Left forelimb (tissue), 1 donor: ENCODE measurements around the gene BRD8.
A peak's percentile ranks its signal among the peaks of the same experiment; 100 is the strongest.
"Not testable (repeated sequence)": the region's sequence is repeated elsewhere in the genome, so short reads cannot be mapped to it uniquely, and the experiment has no call there.

Experiments
- DNase-seq: peaks from one replicate; pipeline ENCODE4 v3.0.0-alpha.2; 2018; ENCODE audit warnings: low spot score

The BRD8 gene

DNA sequence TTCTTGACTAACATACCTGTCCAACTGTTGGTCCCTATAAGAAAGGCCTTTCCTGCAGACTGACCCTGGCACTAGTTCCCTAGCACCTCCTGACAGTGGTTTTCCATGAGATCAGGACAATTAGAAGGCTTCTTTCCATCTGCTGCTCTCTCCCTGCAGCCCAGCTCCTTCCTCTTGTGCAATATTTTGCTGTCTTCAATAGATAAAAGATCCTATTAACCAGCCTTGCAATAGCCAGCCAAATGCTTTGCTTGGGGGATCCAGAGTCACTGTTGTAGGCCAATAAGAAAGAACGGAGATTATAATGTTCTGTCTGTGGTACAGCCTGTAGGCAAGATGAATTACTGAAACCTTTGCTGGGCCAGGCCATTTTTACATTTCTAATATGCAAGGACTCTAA, 20.8 kb downstream of the BRD8 start:
- no peak for DNase-seq

DNA sequence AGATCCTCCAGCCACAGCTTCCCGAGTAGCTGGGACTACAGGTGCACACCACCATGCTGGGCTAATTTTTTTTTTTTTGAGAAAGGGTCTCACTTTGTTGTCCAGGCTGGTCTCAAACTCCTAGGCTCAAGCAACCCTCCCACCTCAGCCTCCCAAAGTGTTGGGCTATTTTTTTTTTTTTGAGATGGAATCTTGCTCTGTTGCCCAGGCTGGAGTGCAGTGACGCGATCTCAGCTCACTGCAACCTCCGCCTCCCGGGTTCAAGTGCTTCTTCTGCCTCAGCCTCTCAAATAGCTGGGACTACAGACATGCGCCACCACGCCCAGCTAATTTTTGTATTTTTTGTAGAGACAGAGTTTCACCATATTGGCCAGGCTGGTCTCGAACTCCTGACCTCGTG, 22.5 kb downstream of the BRD8 start:
- not testable (repeated sequence) for DNase-seq

DNA sequence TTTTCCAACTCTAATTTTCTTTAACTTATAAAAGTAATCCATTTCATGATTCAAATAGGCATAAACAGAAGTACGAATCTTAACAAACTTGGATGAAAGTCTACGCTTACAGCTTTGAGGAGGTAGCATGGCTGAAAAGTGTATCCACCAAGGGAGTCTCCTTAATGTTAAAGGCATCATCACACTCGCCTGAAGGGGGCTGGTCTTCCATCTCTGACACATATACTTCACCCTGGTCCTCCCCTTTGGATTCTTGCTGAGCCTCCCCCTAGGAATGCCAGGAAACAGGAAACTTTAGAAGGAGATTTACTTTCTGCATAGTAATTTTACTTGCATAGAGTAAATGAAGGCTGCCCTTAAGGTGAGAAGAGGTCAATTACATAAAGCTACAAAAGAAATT, 28.9 kb downstream of the BRD8 start:
- DNase-seq = no peak

DNA sequence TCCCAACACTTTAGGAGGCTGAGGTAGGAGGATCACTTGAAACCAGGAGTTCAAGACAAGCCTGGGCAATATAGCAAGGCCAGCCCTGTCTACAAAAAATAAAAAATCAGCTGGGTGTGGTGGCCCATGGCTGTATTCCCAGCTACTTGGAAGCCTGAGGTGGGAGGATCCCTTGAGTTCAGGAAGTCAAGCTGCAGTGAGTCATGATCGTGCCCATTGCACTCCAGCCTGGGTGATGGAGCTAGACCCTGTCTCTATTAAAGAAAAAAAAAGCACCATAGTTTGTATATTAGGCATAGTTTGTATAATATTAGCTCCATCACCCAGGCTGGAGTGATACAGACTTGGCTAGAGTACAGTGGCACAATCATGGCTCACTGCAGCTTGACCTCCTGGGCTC, 29.6 kb downstream of the BRD8 start:
- no peak for DNase-seq

DNA sequence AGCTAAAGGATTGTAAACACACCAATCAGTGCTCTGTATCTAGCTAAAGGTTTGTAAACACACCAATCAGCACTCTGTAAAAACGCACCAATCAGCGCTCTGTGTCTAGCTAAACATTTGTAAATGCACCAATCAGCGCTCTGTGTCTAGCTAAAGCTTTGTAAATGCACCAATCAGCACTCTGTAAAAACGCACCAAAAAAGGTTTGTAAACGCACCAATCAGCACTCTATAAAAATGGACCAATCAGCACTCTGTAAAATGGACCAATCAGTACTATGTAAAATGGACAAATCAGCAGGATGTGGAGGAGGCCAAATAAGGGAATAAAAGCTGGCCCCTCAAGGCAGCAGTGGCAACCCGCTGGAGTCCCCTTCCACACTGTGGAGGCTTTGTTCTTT, 34.9 kb downstream of the BRD8 start:
- DNase-seq = not testable (repeated sequence)

DNA sequence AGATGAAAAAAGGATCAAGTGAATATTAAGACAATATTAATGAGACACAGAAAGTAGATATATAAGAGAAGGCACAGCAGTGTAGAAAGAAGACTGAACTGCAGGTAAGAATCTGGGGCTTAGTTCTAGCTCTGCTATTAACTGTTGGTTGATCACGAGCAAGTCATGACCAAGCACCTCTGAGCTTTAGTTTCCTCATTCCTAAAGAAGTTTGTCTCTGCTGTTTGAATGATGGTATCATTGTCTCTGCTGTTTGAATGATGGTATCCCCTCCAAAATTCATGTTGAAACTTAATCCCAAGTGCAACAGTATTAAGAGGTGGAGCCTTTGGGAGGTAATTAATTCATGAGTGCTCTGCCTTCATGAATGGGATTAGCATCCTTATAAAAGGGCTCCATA, 36.7 kb downstream of the BRD8 start:
- no peak for DNase-seq

DNA sequence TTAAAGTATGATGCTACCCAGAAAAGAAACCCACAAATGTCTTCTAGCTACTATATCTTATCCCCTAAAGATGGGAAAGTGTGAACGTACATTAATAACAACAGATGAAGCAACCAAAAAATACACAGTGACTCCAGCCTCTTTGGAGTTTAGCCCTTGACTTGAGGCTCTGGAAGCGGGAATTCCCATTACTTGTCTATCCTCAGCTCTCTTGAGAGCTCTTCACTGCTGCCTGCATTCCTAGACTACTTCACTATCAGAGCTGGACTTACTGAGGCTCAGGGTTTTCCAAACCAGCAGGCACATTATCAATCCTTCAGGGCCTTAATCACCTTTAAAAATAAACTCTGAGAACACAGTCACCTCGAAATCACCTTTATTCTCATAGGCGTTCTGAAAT, 38.2 kb downstream of the BRD8 start:
- DNase-seq = no peak

DNA sequence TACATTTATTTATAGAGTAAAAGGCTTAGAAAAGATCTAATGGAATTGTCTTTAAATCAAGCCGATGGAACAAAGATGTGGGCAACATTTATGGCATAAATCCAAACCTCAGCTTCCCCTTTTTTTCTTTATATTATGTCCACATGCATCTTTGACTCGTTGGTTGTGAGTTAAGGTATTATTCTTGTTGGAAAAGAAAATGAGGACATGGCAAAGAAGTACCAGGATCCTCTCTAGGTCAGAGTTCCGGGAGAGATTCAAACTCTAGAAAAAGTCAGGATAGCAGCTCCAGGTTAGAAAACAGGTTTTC, 38.7 kb downstream of the BRD8 start:
- DNase-seq = no peak

DNA sequence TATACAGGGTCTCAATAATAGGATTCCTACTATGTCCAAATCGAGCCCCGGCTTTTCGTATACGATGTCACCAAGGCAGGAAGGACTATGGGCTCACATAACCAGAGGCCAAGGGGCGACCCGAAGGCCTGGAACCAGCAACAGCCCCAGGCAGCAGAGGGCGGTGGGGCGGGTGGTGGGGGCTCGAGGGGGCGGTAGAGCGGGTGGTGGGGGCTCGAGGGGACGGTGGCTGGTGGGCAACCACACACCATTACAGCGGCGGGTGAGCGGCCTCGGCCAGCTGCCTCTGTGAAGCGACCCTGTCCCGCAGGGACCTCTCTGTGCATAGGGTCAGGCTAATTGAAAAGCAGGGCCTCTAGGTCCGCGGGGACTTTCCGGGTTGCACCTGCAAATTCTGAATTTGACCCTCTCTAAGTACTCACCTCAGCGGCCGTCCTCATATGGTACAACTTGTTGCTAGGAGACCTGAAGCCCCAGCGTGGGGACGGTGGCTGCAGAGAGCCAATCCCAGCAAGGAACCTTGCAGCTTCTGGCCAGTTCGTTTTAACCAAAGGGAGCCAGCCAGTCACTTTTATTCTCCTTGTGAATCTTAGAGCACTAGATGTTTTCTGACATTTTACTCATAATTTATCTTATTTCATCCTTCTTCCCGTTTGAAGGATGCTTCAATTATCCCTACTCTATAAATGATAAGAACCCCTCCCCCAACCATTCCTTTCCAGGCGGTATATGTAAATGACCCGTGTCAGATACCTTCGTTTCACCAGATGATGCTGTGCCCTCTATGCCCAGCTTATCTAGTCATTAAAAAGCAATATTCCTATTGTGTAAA, 39.3 kb downstream of the BRD8 start, which contains the start of gene NME5:
TSS of gene NME5 (minus strand) at position 480 of the 832 bp plus-strand sequence. CDS start 648 bp downstream, outside the sequence.
- peak; percentile 70 for DNase-seq

DNA sequence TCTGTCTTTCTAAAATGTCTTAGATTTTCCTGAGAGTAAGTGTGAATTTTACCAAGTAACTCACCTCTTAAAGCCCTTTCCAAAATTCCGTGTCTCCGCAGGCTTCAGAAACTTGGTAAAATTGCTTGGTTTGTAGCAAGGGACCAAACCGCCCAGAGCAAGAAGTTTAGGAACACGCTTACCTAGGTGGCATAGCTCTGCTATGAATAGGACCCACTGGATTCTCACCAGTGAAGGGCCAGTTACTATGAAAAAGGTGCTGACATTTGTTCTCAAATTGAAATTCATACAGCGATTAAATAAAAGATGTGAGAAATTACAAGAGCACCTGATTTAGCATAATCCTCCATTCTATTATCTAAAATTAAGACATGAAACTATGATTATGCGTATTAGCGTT, 45.9 kb downstream of the BRD8 start:
- DNase-seq = no peak

DNA sequence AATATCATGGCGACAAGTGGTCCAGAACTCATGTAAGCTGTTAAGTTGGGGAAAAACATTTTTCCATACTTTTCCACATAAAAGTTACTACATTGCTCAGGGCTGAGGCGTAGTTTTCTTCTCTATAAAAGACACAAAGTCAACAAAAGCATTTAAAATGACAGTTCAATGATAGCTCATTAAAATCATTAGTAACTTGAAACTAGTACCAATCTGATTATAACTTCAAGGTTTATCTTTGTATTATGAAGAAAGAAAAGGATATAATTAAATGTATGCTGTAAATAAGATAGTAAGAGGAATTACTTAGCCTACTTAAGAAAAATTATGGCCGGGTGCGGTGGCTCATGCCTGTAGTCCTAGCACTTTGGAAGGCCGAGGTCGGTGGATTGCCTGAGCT, 49.1 kb downstream of the BRD8 start:
- DNase-seq = no peak

DNA sequence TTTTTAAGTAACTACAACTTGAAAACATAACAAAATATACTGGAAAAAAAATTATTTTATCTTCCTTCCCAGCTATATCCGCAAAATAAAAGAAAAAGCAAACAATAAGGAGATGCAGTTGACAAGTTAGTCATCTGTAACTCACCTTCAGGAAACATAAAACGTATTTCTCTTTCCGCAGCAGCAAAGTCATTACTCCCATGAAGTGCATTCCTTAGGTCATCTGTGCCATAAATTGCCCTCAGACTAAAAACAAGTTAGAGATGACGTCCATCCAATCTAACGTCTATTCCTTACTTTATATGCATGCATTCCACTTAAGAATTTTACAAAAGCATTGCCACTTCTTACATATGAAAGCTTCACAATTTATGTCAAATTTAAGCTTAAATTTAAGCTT, 50.1 kb downstream of the BRD8 start:
- DNase-seq = no peak

DNA sequence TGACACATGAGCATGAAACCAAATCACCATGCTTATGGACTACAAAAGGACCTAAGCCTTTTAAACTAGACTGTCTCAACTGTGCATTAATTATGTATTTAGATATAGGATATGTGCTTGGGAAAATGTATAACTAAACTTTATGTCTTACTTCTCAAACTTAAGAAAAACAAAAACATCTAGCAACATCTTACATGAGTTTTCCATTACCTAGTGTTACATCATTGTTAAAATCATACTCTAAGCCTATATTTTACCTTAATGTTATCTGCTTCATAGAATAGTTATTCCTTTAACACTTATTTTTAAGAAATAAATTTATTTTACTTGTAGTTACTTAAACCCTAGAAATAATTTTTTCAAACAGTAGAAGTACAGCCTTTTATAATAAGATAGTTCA, 63.2 kb downstream of the BRD8 start:
- no peak for DNase-seq

DNA sequence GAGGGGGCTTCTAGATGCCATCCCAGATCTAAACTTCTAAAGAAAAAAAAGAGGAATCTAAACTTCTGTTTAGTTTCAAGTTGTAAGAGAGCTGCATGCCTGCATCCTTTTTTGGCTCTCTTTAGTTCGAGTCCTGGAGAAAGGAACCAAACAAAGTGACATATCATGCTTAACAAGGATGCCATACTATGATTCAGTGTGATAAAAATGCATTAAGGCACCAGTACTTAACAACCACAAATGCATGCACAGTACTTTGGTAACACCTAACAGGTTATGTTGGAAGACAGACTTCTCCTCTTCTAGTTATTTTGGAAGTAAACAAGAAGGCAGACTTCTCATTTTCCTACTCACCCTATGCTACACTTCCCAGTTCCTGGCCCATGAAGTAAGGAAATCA, 66.5 kb downstream of the BRD8 start:
- DNase-seq = no peak

DNA sequence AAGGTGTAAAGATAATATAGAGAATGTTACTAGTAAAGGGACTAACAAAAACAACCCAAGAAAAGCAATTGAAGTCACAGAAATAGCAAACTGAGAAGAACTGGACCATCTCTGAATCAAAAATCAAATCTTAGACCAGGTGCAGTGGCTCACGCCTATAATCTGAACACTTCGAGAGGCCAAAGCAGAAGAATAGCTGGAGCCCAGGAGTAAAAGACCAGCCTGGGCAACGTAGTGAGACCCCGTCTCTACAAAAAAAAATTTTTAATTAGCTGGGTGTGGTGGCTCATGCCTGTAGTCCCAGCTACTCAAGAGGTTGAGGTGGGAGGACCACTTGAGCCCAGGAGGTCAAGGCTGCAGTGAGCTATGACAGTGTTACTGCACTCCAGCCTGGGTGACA, 67.2 kb downstream of the BRD8 start:
- no peak for DNase-seq

DNA sequence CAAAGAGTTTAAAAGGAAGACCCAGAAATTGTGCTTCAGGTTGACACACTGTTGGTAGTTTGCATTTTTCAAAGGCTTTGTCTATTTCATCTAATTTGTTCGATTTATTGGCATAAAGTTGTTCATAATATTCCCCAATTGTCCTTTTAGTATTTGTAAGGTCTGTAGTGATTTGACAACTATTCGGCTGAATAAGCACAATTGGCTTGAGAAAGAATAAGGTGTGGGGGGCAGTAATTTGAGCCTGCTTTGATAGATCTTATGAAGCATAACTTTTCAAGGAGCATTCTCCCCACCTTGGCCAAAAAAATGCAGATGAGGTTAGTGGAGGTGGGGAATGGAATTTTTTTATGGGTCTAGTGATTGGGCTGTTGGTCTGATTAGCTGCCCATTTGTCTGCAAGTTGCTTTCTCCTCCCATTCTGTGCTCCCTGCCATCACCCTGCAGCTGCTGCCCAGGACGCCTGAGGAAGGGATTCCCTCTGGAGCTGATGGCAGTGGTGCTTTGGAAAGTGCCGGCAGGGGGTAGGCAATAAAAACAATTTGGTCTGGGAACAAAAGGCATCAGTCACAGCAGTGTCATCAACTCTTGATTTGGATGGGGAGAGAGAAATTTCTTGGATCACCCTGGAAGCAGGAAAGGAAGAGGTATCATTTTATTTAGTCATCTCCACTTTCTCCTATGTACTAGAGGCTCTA, 68.0 kb downstream of the BRD8 start:
- DNase-seq = no peak

DNA sequence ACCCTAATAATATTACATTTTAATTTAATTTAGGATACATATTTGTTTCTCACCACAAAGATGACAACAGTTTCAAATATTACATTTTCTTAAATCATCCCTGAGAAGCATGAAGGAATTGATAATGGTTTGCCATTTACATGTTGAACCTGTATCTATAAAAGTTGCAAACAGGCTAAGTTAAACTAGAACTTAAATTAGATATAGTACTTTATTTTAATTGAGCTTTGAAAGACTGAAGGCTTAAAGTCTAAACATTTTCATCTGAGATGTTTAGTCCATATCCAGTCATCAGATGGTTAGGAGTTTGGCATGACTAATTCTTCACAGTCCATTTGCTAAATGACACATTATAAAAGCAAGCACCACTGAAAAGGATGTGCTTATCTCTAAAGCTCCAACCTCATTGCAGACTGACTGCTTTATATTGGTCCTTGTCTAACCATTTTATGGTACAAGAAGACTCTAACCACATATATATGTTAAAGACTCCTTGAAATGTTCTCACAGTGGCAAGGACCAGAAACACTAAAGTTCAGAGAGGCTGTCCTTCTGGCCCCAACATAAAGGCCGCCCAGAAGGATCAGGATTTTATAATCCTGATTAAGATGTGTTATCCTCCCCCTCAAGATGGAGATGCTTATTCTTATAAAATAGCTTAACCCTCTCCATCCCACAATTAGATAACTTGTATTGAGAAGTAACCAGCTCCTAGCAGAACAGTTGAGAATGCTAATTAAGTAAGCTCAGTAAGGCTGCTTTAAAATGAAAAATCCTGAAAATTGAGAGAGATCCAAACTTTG, 68.8 kb downstream of the BRD8 start:
- DNase-seq = no peak

DNA sequence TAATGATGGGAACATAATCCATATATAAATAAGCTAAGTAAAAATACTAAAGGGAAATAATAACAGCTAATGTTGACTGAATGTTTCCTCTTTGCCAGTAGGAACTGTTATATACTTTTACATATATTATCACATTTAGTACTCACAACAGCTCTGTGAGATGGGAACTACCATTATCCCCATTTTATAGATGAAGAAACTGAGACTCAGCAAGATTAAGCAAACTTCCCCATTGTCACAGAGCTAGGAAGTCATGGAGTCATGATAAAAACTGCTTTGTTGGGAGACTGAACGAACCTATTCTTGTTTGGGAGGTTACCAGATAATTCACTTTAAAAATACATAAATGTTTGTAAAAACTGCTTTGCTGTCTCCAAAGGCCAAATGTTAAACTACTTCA, 71.2 kb downstream of the BRD8 start:
- DNase-seq = no peak

DNA sequence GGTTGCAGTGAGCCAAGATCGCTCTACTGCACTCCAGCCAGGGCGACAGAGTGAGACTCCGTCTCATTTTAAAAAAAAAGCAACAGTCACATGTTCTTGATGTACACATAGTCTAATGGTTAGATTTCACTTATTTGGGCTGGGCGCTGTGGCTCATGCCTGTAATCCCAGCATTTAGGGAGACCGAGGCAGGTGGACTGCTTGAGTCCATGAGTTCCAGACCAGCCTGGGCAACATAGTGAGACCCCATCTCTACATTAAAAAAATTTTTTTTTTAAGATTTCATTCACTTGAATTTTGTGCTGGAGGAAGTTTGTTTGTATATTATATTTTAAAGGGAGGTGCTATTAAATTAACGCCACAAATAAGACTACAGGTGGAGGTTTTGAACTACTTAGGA, 72.7 kb downstream of the BRD8 start:
- DNase-seq = no peak

DNA sequence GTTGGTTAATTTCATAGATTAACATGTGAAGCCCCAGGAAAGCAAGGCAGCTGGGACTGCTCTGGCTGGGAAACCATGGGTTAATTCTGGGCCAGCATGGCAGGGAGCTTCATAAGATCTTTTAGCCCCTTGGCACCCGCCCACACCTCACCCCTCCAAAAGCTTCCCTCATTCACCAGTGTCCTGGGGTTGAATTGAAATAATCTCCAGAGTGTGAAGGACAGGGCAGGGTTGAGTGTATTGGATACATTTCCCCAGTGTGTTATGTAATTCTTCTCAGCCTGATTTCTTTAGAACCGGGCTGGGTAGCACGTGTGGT, 75.2 kb downstream of the BRD8 start:
- DNase-seq = no peak

DNA sequence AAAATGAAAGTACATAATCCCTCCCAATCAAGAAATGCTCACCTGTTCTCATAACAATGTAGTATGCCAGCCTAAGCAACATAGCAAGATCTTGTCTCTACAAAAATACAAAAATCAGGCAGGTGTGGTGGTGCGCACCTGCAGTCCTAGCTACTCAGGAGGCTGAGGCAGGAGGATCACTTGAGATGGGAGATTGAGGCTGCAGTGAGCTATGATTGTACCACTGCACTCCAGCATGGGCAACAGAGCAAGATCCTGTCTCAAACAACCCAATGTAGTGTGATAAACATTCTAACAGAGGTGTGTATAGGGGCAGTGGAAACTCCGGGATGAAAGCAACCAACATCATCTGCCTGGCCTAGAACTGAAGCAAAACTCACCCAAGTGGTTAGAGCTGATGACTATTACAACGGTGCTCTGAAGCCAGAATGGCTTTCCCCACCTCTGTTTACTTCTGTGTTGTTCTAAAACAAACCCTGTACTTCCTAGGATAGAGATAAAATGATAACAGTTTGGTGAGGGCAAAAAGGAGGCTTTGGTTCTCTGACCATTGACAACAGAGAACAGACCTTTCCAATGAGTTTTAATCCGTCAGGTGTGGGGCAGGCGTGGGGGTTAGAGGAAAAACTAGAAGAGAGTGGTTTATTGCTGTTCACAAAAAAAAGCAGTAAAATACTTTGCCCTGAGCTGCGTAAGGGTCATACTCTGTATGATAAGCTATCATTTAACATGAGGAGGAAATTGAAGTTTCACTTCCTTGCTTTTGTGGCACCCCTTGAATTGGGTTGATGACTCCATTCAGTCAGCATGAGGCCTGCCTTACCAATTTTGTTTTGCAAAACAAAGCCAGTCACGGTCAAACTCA, 75.7 kb downstream of the BRD8 start:
- no peak for DNase-seq
